ENCODE data around the gene ATAD3A. TPM values are rescaled to one million over a fixed set of nuclear protein-coding genes. Genes with fewer than 3 reads are reported as not detected.

Gene ATAD3A
- total and polyA plus RNA-seq, 9 of the 15 experiments (the other 6 are each of a cell fraction or from before 2014, with no cell fraction given), result 0.10 to 173 (median 36.7) TPM

DNA sequence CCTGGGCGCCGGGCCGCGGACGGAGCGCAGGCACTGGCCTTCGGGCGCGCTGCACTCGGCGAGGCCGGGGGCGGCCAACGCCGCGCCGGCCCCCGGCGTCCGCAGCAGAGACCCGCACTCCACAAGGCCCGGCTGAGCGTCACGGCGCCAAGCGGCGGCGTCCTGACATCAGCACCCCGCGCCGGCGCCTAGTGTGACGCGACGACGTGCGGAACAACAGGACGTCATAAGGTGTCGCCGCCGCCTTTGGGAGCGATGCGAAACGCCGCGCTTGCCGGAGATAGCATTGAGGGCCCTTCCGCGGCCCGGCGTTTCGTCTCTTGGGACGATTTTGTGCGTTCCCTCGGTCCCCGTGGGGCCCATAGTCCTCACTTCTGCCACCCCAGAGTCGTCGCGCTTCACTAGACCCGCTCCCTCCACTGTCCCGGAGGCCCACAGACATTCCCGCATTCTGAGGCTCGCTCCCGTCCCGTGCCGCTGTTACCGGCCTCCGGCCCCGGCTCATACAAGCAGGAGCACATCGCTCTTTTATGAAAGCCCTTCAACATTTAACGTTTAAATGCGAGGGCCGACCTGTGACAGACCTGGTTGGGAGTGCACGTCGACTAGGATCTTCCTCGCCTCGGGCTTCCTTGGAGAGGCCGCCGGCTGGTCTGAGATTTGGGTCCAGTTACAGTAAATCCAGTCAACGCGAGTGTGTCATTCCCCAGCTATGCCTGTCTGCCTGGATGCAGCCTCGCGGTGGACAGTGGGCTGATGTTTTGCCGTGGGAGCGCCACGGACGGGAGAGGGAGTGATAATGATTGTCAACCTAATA is 63.0 kb downstream of the ATAD3A start, which contains the start of gene SSU72 (continued):
- TF ChIP-seq ZNF140 (CRISPR knock-in tag; IDR thresholded peaks at IDR 0.05) (no peak), PML (IDR thresholded peaks at IDR 0.05; ENCODE audit: low read length) (peak; percentile 74; the same call in 1 of the 2 replicates), SREBF2 (CRISPR knock-in tag; IDR thresholded peaks at IDR 0.05) (no peak), RAD51 (IDR thresholded peaks at IDR 0.05; ENCODE audit: borderline replicate concordance, low read depth) (no peak), MYC (IDR thresholded peaks at IDR 0.05; ENCODE audit: low read depth, low read length) (peak; percentile 86; the same call in 1 of the 2 replicates), MYC (CRISPR knock-in tag; IDR thresholded peaks at IDR 0.05; ENCODE audit: borderline replicate concordance, low read depth) (peak; percentile 69; the same call in 1 of the 2 replicates), MTA1 (IDR thresholded peaks at IDR 0.05; ENCODE audit: borderline replicate concordance) (peak; percentile 100), THRAP3 (IDR thresholded peaks at IDR 0.05; ENCODE audit: borderline replicate concordance) (no peak), SIN3B (IDR thresholded peaks at IDR 0.05; ENCODE audit: low read depth) (peak; percentile 99), HCFC1 (IDR thresholded peaks at IDR 0.05; ENCODE audit: low read depth, low read length) (peak; percentile 93), ERF (CRISPR knock-in tag; IDR thresholded peaks at IDR 0.05) (0 out of 2 replicates have a peak, but pooled peaks have one; percentile 29), TCF15 (CRISPR knock-in tag; IDR thresholded peaks at IDR 0.05) (0 out of 2 replicates have a peak, but pooled peaks have one; percentile 18), NEUROD1 (IDR thresholded peaks at IDR 0.05; ENCODE audit: borderline replicate concordance, low read depth, low read length, partially characterized antibody) (peak; percentile 12), ZNF384 (IDR thresholded peaks at IDR 0.05; ENCODE audit: low read depth, low read length) (0 out of 2 replicates have a peak, but pooled peaks have one; percentile 24), NR0B1 (IDR thresholded peaks at IDR 0.05; ENCODE audit: partially characterized antibody) (no peak), PHB (CRISPR knock-in tag; IDR thresholded peaks at IDR 0.05) (peak; percentile 60; the same call in 1 of the 2 replicates), GATA2 (CRISPR knock-in tag; IDR thresholded peaks at IDR 0.05) (no peak), ZNF583 (CRISPR knock-in tag; IDR thresholded peaks at IDR 0.05) (no peak), RBM14 (IDR thresholded peaks at IDR 0.05; ENCODE audit: borderline replicate concordance, insufficient read depth, low read depth, low read length) (no peak; the same call in 1 of the 2 replicates), JUNB (CRISPR knock-in tag; conservative IDR thresholded peaks at IDR 0.05) (no peak), AFF4 (CRISPR knock-in tag; IDR thresholded peaks at IDR 0.05) (no peak), TARDBP (IDR thresholded peaks at IDR 0.05) (no peak)
- TF ChIP-seq, protein P1, sequence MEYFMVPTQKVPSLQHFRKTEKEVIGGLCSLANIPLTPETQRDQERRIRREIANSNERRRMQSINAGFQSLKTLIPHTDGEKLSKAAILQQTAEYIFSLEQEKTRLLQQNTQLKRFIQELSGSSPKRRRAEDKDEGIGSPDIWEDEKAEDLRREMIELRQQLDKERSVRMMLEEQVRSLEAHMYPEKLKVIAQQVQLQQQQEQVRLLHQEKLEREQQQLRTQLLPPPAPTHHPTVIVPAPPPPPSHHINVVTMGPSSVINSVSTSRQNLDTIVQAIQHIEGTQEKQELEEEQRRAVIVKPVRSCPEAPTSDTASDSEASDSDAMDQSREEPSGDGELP (CRISPR knock-in tag; IDR thresholded peaks at IDR 0.05; ENCODE audit: borderline replicate concordance), result peak; percentile 63

Data from K562 (cell line).